Measurements from ENCODE around the gene ZC3H10. TPM values are rescaled to one million over a fixed set of nuclear protein-coding genes. Genes with fewer than 3 reads are reported as not detected.
A peak's percentile ranks its signal among the peaks of the same experiment; 100 is the strongest.

The ZC3H10 gene
- total and polyA plus RNA-seq, 2 of the 13 experiments (the other 11 are each of a cell fraction or from before 2014, with no cell fraction given): 0.70 to 2.3 TPM

- TF ChIP-seq PBX2 (CRISPR knock-in tag; IDR thresholded peaks at IDR 0.05): no peak
- no peak for TF ChIP-seq ZKSCAN8 (CRISPR knock-in tag; IDR thresholded peaks at IDR 0.05; ENCODE audit: borderline replicate concordance)
- TF ChIP-seq TOE1 (CRISPR knock-in tag; IDR thresholded peaks at IDR 0.05): no peak
- TF ChIP-seq CHD4 (IDR thresholded peaks at IDR 0.05; ENCODE audit: borderline replicate concordance, low read length): no peak
- TF ChIP-seq, protein P1, sequence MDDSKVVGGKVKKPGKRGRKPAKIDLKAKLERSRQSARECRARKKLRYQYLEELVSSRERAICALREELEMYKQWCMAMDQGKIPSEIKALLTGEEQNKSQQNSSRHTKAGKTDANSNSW (CRISPR knock-in tag; IDR thresholded peaks at IDR 0.05; ENCODE audit: borderline replicate concordance): no peak
- no peak for TF ChIP-seq TMF1 (CRISPR knock-in tag; IDR thresholded peaks at IDR 0.05; ENCODE audit: low read depth)
- TF ChIP-seq ZBTB25 (CRISPR knock-in tag; IDR thresholded peaks at IDR 0.05): no peak
- no peak for TF ChIP-seq PHF20 (CRISPR knock-in tag; IDR thresholded peaks at IDR 0.05)
- no peak for TF ChIP-seq ZNF724P (CRISPR knock-in tag; IDR thresholded peaks at IDR 0.05; ENCODE audit: borderline replicate concordance)
- no peak for TF ChIP-seq FOXA3 (CRISPR knock-in tag; IDR thresholded peaks at IDR 0.05)
- TF ChIP-seq HBP1 (CRISPR knock-in tag; IDR thresholded peaks at IDR 0.05; ENCODE audit: low read depth): 0 out of 2 replicates have a peak, but pooled peaks have one; percentile 52
- TF ChIP-seq, protein P2, sequence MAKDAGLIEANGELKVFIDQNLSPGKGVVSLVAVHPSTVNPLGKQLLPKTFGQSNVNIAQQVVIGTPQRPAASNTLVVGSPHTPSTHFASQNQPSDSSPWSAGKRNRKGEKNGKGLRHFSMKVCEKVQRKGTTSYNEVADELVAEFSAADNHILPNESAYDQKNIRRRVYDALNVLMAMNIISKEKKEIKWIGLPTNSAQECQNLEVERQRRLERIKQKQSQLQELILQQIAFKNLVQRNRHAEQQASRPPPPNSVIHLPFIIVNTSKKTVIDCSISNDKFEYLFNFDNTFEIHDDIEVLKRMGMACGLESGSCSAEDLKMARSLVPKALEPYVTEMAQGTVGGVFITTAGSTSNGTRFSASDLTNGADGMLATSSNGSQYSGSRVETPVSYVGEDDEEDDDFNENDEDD (CRISPR knock-in tag; IDR thresholded peaks at IDR 0.05; ENCODE audit: borderline replicate concordance): no peak
- no peak for TF ChIP-seq ZNF589 (CRISPR knock-in tag; conservative IDR thresholded peaks at IDR 0.05)
- TF ChIP-seq, protein P3, sequence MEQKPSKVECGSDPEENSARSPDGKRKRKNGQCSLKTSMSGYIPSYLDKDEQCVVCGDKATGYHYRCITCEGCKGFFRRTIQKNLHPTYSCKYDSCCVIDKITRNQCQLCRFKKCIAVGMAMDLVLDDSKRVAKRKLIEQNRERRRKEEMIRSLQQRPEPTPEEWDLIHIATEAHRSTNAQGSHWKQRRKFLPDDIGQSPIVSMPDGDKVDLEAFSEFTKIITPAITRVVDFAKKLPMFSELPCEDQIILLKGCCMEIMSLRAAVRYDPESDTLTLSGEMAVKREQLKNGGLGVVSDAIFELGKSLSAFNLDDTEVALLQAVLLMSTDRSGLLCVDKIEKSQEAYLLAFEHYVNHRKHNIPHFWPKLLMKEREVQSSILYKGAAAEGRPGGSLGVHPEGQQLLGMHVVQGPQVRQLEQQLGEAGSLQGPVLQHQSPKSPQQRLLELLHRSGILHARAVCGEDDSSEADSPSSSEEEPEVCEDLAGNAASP (CRISPR knock-in tag; IDR thresholded peaks at IDR 0.05; ENCODE audit: borderline replicate concordance): no peak
- no peak for TF ChIP-seq MLLT10 (CRISPR knock-in tag; IDR thresholded peaks at IDR 0.05)
- no peak for TF ChIP-seq ZNF354B (CRISPR knock-in tag; IDR thresholded peaks at IDR 0.05)
- TF ChIP-seq SRY (CRISPR knock-in tag; IDR thresholded peaks at IDR 0.05): no peak
- no peak for TF ChIP-seq PITX1 (CRISPR knock-in tag; IDR thresholded peaks at IDR 0.05)
- no peak for TF ChIP-seq FOXM1 (CRISPR knock-in tag; IDR thresholded peaks at IDR 0.05)
- no peak for TF ChIP-seq FOXA1 (IDR thresholded peaks at IDR 0.05)
- TF ChIP-seq FOXA1 (CRISPR knock-in tag; IDR thresholded peaks at IDR 0.05): no peak
- no peak for TF ChIP-seq SPEN (CRISPR knock-in tag; IDR thresholded peaks at IDR 0.05; ENCODE audit: low read depth)
Observed at GRCh38 chr12:56158926-56159461, 40.9 kb downstream of the ZC3H10 start (continued).

Measured in HepG2 (cell line).